H1 (cell line): ENCODE data around the gene TARBP2. TPM values are rescaled to one million over a fixed set of nuclear protein-coding genes. Genes with fewer than 3 reads are reported as not detected.

ENCODE experiments used
- BRCA1 ChIP-seq: IDR thresholded peaks from 2 replicates; pipeline ENCODE4 v1.6.1; 2012; ENCODE audit warnings: low read depth, low read length, improper control_type of control experiment
- JUN ChIP-seq: IDR thresholded peaks from 2 replicates; pipeline ENCODE4 v1.6.1; 2011; ENCODE audit warnings: low read depth, mild to moderate bottlenecking, improper control_type of control experiment, low read length
- POLR2A ChIP-seq, 2 experiments: IDR thresholded peaks; 1 replicate in 1 of 2; 2 replicates in 1 of 2; pipeline ENCODE4 v1.6.1; 2011; ENCODE audit warnings: low read depth in 2 of 2, low read length in 2 of 2, mild to moderate bottlenecking in 2 of 2; ENCODE audit errors: control extremely low read depth in 1 of 2
- SIRT6 ChIP-seq: IDR thresholded peaks from one replicate; pipeline ENCODE4 v1.7.1; 2012; ENCODE audit warnings: low read length, inconsistent platforms
- polyA plus RNA-seq, 7 experiments: library from polyadenylated mRNA; depleted of rRNA in 3 of 7; stranded (reverse) in 5 of 7; unstranded in 2 of 7; fragments of >200 nt in 5 of 7; fragments of 200-250 nt in 2 of 7; gene quantifications; 1 replicate in 5 of 7; 2 replicates in 1 of 7; 4 replicates in 1 of 7; pipeline versions ENCODE4 v1.2.1 to v1.2.3, GENCODE V29; 2011 to 2013; ENCODE audit warnings: missing spikeins in 2 of 7, mixed read lengths in 2 of 7
- total RNA-seq: library from RNA; stranded (reverse); fragmentation: NEBNext Ultra II Directional; extraction: Animal tissue kit (Norgen Biotek cat#: 25700); gene quantifications from 2 replicates; pipeline ENCODE4 v1.2.1, GENCODE V29; 2021
- TF ChIP-seq, protein P1 (sequence below): IDR thresholded peaks from 2 replicates; pipeline ENCODE4 v1.6.1; 2011; ENCODE audit warnings: low read length, improper control_type of control experiment

Gene TARBP2
- total and polyA plus RNA-seq, 2 of the 8 experiments (the other 6 are each of a cell fraction or from before 2014, with no cell fraction given): 69.9 to 122 TPM

DNA sequence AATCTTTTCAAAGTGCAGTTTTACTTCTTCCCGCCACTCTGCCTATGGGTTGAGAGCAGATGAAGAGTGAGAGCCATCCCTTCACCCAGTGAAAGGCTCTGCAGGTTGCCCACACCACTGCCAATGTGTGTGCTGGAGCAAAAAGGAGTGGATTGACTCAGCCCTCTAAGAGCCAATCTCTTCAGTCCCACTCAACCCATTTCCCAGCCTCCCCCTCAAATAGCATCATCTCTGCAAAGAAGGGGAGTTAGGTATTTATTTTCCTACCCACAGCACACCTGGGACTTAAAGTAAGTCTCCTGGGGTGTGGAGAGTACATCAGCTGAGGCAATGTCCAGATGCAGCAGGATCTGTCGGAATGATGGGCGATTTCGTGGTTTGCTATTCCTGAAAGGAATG is 17.1 kb upstream of the TARBP2 start (continued):
- TF ChIP-seq, protein P1, sequence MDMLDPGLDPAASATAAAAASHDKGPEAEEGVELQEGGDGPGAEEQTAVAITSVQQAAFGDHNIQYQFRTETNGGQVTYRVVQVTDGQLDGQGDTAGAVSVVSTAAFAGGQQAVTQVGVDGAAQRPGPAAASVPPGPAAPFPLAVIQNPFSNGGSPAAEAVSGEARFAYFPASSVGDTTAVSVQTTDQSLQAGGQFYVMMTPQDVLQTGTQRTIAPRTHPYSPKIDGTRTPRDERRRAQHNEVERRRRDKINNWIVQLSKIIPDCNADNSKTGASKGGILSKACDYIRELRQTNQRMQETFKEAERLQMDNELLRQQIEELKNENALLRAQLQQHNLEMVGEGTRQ: no peak
- TF ChIP-seq BRCA1 (no peak), POLR2A (IDR thresholded peaks at IDR 0.05; ENCODE audit: control extremely low read depth in 1 of 2, low read depth in 2 of 2, low read length in 2 of 2) (no peak), SIRT6 (no peak), JUN (no peak)
- TF ChIP-seq, all 59 proteins: peak for 0
